NCI-H146 treated with DMSO at 0.1 percent for 48 hours (cell line): Measurements from ENCODE around the gene FCGBP.
"Not testable (repeated sequence)": the region's sequence is repeated elsewhere in the genome, so short reads cannot be mapped to it uniquely, and the experiment has no call there.

Experiments used
- DNase-seq: peaks from one replicate; lab custom pipeline; 2025; ENCODE audit not compliant: unreplicated experiment; lab: John Stamatoyannopoulos, UW

FCGBP gene

GRCh38 chr19:39919976-39920375 is 14.5 kb downstream of the FCGBP start:
- no peak for DNase-seq

GRCh38 chr19:39918183-39918651 is 16.2 kb downstream of the FCGBP start:
- DNase-seq = no peak

GRCh38 chr19:39917561-39918182 is 16.8 kb downstream of the FCGBP start:
- DNase-seq = no peak

DNA sequence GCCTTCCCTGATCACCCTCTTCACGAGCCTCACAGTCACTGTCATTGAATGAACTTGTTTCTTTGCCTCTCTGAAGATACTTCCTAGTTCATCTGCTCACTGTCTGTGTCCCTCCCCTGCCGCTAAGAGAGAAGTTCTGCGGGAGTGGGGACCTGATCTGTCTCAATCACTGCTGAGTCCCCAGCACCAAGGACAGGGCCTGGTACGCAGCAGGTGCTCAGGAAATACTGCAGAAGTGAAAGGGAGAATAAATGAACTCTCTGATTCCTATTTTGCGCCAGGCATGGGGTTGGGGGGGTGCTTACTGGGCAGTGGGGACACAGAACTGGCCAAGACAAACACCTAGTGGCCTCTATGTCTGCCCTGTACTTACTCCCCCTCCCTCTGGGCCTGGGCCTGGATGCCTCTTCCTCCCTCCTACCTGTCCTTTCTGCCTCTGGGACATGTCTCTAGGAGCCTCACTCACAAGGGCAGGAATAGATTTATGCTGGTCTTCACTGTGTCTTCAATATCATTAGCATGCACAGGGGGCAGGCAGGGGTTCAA is 17.5 kb downstream of the FCGBP start:
- no peak for DNase-seq

DNA sequence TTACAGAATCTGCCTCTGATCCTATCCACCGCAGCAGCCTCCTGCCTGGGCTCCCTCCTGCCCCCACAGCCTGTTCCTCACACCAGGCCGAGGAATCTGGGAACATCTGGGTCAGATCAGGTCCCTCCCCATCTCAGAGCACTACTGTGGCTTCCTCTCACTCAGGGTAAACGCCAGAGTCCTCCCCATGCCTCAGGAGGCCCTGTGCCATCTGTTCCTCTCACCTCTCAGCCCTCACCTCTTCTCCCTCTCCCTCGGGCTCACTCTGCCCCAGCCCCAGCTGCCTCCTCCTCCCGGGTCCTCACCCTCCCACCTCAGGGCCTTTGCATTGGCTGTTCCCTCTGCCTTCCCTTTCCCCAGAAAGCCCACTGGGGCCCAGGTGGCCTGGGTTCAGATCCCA is 18.2 kb downstream of the FCGBP start:
- DNase-seq = no peak

DNA sequence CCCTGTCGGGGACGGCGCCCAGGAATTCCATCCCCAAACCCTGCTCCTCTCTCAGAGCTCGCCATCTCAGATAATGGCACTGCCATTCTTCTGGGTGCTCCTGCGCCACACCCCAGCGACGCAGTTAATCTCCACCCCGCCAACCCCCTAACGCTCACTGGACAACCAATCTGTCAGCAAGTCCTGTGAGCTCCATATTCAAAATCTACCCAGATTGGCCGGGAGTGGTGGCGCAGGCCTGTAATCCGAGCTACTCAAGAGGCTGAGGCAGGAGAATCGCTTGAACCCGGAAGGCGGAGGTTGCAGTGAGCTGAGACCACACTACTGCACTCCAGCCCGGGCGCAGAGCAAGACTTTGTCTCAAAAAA is 18.6 kb downstream of the FCGBP start:
- no peak for DNase-seq

GRCh38 chr19:39915101-39915847 is 19.2 kb downstream of the FCGBP start:
- no peak for DNase-seq

DNA sequence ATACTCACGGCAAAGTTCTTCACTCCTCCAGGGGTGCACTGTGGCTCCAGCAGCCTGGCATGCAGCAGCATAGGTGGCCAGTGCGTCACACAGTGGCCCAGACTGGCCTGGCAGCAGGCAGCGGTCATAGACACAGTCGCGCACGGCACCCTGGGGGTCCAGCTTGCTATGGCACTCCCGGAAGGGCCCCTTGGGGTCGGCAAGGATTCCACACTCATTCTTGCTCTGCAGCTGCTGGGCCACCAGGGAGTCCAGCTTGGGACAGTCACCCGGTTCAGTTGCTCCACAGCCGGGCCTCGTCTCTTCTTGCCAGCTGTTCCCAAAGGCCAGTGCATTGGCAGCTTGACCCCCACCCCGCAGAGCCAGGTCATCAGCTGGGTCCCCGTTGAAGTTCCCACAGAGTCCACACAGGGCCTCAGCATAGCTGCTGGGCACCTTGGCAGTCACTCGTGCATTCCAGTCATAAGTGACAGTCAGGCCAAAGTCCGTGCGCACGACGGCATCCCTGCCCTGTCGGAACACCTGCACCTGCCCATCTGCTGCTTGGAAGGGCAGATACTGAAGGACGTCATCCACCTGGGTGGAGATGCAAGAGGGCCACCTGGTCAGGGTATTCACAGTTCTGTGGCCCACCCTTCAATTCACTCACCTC is 20.6 kb downstream of the FCGBP start:
- DNase-seq = no peak

GRCh38 chr19:39908803-39909202 is 25.6 kb downstream of the FCGBP start:
- DNase-seq = no peak

- no peak for DNase-seq
Measured at GRCh38 chr19:39906820-39907611, 27.4 kb downstream of the FCGBP start.

GRCh38 chr19:39906283-39906682 is 28.2 kb downstream of the FCGBP start:
- no peak for DNase-seq

DNA sequence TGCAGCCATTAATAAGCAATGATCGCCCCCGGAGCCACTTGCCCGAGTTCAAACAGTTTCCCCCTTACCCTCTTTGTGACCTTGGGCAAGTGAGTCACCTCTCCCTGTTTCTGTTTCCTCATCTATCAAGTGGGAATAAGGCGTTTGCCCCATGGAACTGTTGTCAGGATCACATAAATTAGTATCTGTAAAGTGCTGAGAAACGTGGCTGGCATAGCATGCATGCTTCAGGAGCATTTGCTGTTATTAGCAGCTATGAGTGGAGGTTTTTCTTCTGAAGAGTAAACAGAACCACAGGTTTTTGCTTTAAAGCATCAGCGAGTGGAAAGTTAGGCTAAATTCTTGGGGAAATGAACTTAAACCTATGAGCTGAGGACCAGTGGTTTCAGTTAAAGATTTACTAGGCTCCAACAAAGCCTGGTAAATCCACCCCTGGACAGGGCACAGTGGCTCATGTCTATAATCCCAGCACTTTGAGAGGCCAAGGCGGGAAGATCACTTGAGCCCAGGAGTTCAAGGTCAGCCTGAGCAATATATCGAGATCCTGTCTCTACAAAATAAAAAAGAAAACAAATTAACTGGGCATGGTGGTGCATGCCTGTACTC is 30.8 kb downstream of the FCGBP start:
- not testable (repeated sequence) for DNase-seq

DNA sequence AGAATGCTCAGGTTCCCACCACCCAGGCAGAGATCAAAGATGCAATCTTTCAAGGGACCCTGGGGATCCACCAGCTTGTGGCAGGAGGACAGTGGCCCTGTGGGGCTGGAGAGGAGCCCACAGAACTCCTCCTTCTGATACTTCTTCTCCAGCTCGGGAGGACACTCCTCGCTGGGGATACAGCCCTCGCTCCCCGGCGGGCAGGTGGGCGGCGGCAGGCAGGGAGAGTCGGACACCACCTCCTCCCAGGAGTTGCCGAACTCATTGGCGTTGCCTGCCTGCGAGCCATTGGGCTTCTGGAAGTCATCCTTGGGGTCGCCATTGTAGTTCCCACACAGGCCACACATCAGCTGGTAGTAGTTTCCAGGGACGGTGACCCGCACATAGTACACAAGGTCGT is 32.1 kb downstream of the FCGBP start:
- not testable (repeated sequence) for DNase-seq

DNA sequence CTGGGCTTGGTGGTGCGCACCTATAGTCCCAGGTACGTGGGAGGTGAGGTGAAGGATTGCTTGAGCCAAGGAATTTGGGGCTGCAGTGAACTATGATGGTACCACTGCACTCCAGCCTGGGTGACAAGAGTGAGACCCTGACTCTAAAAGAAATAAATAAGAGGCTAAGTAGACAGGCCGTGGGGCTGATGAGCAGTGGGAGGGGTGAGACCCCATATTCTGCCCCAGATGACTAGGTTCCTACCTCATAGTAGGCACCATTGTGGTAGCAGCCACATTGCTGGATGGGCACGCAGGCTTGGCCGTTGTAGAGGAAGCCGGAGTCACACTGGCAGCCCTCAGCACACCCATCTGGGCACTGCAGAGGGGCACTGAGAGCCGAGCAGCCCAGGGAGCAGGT is 32.8 kb downstream of the FCGBP start:
- DNase-seq = not testable (repeated sequence)

GRCh38 chr19:39898858-39899257 is 35.6 kb downstream of the FCGBP start:
- not testable (repeated sequence) for DNase-seq

DNA sequence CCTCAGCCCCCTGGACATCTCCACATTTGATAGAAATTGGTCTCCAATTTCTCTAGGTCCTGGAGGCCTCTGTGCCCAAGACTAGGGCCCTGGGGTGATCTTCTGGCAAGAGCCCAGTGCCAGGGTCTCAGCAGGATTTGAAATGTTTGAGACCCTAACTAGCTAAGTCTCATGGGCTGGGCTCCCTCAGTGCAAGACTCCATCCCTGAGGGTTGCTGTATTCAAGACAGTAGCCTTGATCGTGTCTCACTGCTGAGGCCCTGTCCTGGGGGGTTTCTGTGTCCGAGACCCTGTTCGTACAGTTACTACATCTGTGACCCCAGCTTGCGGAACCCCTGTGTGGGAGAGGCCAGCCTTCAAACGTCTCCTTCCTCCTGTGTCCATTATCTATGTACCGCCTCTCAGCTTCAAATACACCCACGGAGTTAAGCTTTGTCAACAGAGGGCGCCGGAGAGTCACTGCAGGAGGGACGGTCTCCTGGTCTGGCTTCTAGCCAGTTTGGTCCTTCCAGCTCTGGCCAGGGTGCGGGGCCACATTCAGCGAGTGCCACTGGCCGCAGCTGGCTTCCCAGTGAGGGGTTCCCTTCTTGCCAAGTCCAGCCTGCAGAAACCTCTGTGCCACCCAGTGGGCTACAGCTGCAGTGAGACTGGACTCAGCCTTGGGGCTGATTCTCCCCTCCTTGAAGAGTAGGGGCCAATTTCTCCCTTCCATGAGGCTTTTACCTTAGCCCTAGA is 36.8 kb downstream of the FCGBP start:
- not testable (repeated sequence) for DNase-seq

GRCh38 chr19:39895096-39895495 is 39.3 kb downstream of the FCGBP start:
- DNase-seq = not testable (repeated sequence)

- not testable (repeated sequence) for DNase-seq
Measured at GRCh38 chr19:39894236-39894606, 40.2 kb downstream of the FCGBP start.

GRCh38 chr19:39893366-39894235 is 40.8 kb downstream of the FCGBP start:
- DNase-seq = not testable (repeated sequence)
